T-helper 2 cell treated with Interferon-gamma antibody and Interleukin-4, amounts not matched to agents 5 μg/mL and 100 μg/mL, for 36 hours (primary cell): ENCODE measurements around the gene PTPRN.
"Not testable (repeated sequence)": the region's sequence is repeated elsewhere in the genome, so short reads cannot be mapped to it uniquely, and the experiment has no call there.

Experiments used
- DNase-seq: peaks from one replicate; pipeline ENCODE4 v3.0.0; 2021; ENCODE audit warnings: low spot score
- H3K27ac Mint-ChIP-seq: one replicate; pipeline ENCODE4 v1.8.0; 2021; ENCODE audit warnings: mild to moderate bottlenecking, mixed read lengths
- H3K27me3 Mint-ChIP-seq: one replicate; pipeline ENCODE4 v1.8.0; 2021; ENCODE audit warnings: low read depth, mixed read lengths
- H3K36me3 Mint-ChIP-seq: one replicate; pipeline ENCODE4 v1.8.0; 2021; ENCODE audit warnings: low read depth, mixed read lengths
- H3K4me1 Mint-ChIP-seq: one replicate; pipeline ENCODE4 v1.8.0; 2021; ENCODE audit warnings: low read depth, mixed read lengths
- H3K4me3 Mint-ChIP-seq: one replicate; pipeline ENCODE4 v1.8.0; 2022; ENCODE audit warnings: mild to moderate bottlenecking, moderate library complexity, mixed read lengths
- H3K9me3 Mint-ChIP-seq: one replicate; pipeline ENCODE4 v1.8.0; 2021; ENCODE audit warnings: mixed read lengths

The PTPRN gene

DNA sequence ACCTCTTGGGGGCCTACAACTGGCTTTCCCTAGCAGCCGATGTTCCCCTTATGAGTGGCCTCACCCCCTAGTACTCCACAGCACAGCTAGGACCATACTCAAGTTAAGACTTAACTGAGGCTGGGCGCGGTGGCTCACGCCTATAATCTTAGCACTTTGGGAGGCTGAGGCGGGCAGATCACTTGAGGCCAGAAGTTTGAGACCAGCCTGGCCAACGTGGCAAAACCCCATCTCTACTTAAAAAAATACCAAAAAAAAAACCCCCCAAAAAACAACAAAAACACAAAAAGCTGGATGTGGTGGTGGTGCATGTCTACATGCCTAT, 22.1 kb downstream of the PTPRN start:
- H3K9me3 Mint-ChIP-seq, H3K27me3 Mint-ChIP-seq, H3K4me1 Mint-ChIP-seq, H3K4me3 Mint-ChIP-seq, H3K27ac Mint-ChIP-seq, DNase-seq: not testable (repeated sequence)
- H3K36me3 Mint-ChIP-seq = peaks cover 15% of the 10 kb centered on the region

DNA sequence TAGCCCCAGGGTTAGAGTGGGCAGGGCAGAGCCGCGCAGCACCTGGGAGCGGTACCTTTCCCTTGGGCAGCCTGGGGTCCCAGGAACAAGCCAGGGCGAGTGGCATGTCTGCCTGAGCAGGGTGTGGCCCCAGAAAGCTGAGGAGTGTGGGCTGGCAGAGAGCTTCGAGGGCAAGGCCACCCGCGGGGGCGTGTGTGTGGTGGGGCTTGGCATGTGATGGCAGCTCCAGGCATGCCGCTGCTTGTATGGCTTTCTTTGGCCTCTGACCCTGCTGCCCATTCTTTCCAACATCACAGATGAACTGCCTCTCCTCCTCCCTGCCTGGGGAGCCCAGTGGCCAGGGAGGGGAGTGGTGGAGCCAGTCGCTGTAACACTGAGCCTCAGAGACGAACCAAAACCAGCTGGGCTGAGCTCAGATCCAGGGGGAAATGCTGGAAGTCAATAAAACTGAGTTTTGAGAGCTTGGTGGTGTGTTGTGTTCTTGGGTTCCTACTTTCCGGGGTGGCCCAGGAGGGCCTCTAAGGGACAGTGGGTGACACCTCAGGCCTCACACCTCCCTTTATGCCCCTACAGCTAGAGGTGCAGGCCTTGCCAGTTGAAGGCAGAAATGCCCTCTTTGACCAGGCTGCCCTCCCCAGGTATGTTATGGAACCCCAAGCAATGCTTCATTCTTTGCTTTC, 22.6 kb downstream of the PTPRN start:
- no peak overlapping the region for H3K4me3 Mint-ChIP-seq
- no peak overlapping the region for H3K27ac Mint-ChIP-seq
- H3K4me1 Mint-ChIP-seq = no peaks in the 10 kb centered on the region
- DNase-seq = no peak
- no peaks in the 10 kb centered on the region for H3K27me3 Mint-ChIP-seq
- H3K9me3 Mint-ChIP-seq = no peaks in the 10 kb centered on the region
- peaks cover 15% of the 10 kb centered on the region for H3K36me3 Mint-ChIP-seq

GRCh38 chr2:219285894-219286425, 23.2 kb downstream of the PTPRN start:
- Mint-ChIP-seq H3K27ac (no peak overlapping the region), H3K4me3 (no peak overlapping the region), H3K36me3 (peaks cover 17% of the 10 kb centered on the region), H3K9me3 (no peaks in the 10 kb centered on the region), H3K4me1 (no peaks in the 10 kb centered on the region), H3K27me3 (no peaks in the 10 kb centered on the region)
- no peak for DNase-seq

DNA sequence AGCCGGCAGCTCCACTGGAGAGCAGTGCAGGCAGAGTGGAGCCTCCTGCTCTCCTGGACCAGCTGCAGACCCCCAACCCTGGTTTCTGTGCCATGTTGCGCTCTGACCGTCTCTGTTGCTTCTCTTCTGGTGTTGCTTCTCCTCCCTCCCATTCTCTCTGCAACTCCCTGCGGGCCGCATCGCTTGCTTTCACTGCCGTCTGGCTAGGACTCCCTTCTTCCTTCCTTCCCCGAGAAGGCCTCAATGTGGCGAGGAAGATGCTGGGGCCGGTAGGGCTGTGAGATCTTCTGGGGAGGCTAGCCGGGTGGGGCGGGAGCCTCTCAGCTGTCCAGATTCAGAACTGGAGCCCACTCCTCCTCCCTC, 23.8 kb downstream of the PTPRN start:
- no peak for DNase-seq
- Mint-ChIP-seq H3K4me1 (peaks cover 4% of the 10 kb centered on the region), H3K27ac (no peak overlapping the region), H3K9me3 (no peaks in the 10 kb centered on the region), H3K27me3 (no peaks in the 10 kb centered on the region), H3K36me3 (peaks cover 17% of the 10 kb centered on the region), H3K4me3 (no peak overlapping the region)

DNA sequence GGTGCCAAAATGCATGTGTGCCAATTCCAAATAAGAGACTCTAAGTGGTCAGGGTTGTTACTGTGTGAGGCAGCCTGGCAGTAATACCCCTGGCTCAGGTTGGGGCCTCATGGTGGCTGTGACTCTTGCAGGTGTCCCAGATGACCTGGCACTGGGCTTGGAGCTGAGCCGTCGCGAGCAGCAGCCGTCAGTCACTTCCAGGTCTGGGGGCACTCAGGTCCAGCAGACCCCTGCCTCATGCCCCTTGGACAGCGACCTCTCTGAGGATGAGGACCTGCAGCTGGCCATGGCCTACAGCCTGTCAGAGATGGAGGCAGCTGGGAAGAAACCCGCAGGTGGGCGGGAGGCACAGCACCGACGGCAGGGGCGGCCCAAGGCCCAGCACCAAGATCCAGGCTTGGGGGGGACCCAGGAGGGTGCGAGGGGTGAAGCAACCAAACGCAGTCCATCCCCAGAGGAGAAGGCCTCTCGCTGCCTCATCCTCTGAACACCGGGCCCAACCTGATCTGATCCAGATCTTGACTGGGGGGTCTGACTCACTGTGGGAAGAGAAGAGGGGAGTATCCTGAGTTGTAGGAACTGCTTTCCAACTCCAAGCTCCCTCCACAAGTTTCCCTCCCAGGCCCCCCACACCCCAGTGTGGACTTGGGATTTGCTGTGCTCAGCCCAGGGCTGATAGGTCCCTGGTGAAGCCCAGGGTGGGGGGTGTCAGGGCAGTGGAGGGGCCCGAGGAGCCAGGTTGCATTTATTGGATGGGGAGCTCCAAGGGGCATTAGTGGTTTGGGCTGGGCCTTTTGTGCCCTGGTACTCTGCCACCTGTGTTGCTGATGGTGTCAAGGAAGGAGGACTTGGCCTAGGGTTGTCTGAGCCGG, 24.5 kb downstream of the PTPRN start:
- Mint-ChIP-seq H3K27ac (no peak overlapping the region), H3K4me1 (peaks cover 8% of the 10 kb centered on the region), H3K4me3 (no peak overlapping the region), H3K9me3 (no peaks in the 10 kb centered on the region), H3K27me3 (no peaks in the 10 kb centered on the region), H3K36me3 (peaks cover 17% of the 10 kb centered on the region)
- DNase-seq = no peak

- DNase-seq = no peak
- H3K4me1 Mint-ChIP-seq = peaks cover 20% of the 10 kb centered on the region
Measured at GRCh38 chr2:219282943-219283581, 26.1 kb downstream of the PTPRN start.

DNA sequence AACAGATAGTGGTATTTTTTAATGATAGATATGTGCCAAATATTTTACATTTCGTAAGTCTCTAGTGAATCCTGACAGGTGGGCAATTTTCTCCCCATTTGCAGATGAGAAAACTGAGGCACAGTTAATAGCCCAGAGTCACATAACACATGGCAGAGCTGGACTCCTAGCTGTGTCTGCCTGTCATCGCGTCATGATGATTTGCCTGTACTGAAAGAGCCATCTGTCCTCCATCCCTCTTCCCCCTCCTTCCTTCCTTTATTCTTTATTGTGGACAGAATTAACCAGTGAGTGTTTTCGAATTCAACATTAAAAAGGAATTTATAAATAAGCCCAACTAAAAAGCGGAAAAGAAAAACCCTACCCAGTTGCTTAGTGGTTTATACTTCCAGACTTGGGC, 26.8 kb downstream of the PTPRN start:
- Mint-ChIP-seq H3K36me3 (peaks cover 17% of the 10 kb centered on the region), H3K4me3 (no peak overlapping the region)

More at GRCh38 chr2:219282943-219283581, 26.1 kb downstream of the PTPRN start:
- no peak overlapping the region for H3K4me3 Mint-ChIP-seq
- no peak overlapping the region for H3K27ac Mint-ChIP-seq
- no peaks in the 10 kb centered on the region for H3K27me3 Mint-ChIP-seq
- H3K9me3 Mint-ChIP-seq = no peaks in the 10 kb centered on the region
- peaks cover 17% of the 10 kb centered on the region for H3K36me3 Mint-ChIP-seq

DNA sequence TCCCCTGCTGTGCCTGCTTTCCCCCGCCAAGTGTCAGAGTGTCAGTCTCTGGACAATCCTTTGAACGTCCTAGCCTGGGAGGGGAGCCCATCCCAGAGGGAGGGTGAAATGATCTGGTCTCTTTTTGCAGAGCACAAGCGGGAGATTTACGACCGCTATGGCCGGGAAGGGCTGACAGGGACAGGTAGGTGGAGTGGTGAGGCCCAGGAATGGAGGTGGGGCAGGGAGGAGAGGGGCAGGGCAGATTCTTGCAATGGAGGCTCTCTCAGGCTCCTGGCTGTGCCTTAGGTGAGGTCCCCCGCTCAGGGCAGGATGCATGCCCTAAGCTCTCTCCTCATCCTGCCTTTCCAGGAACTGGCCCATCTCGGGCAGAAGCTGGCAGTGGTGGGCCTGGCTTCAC, 27.6 kb downstream of the PTPRN start:
- peaks cover 17% of the 10 kb centered on the region for H3K36me3 Mint-ChIP-seq
- DNase-seq = no peak
- H3K9me3 Mint-ChIP-seq = no peaks in the 10 kb centered on the region
- peak overlapping the region; percentile 49 for H3K27ac Mint-ChIP-seq
- no peaks in the 10 kb centered on the region for H3K27me3 Mint-ChIP-seq
- peaks cover 29% of the 10 kb centered on the region for H3K4me1 Mint-ChIP-seq
- peak overlapping the region; percentile 12 for H3K4me3 Mint-ChIP-seq

More for the DNA sequence above, 26.8 kb downstream of the PTPRN start:
- no peaks in the 10 kb centered on the region for H3K9me3 Mint-ChIP-seq
- no peak overlapping the region for H3K27ac Mint-ChIP-seq
- H3K4me1 Mint-ChIP-seq = peaks cover 27% of the 10 kb centered on the region
- H3K27me3 Mint-ChIP-seq = no peaks in the 10 kb centered on the region
- DNase-seq = no peak

DNA sequence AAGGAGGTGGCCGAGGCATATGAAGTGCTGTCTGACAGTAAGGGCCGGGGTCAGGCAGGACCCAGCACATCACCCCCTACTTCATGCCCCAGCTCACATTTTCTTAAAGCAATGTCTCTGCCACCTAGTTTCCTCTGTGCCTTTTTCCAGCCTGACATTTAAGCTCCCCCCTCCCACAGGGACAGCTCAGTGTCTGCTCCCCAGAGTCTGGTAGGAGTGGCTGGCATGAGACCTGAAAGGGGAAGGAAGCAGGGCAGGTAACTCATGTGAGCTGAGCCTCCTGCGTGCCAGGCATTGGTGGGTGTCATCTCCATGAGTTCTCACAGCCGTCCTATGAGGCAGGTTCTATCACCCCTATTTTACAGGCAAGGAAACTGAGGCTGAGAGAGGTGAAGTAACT, 28.6 kb downstream of the PTPRN start:
- H3K27me3 Mint-ChIP-seq = no peaks in the 10 kb centered on the region
- H3K4me3 Mint-ChIP-seq = peak overlapping the region; percentile 91
- H3K27ac Mint-ChIP-seq = peak overlapping the region; percentile 97
- no peak for DNase-seq
- H3K36me3 Mint-ChIP-seq = peaks cover 14% of the 10 kb centered on the region
- H3K9me3 Mint-ChIP-seq = no peaks in the 10 kb centered on the region
- peaks cover 29% of the 10 kb centered on the region for H3K4me1 Mint-ChIP-seq

DNA sequence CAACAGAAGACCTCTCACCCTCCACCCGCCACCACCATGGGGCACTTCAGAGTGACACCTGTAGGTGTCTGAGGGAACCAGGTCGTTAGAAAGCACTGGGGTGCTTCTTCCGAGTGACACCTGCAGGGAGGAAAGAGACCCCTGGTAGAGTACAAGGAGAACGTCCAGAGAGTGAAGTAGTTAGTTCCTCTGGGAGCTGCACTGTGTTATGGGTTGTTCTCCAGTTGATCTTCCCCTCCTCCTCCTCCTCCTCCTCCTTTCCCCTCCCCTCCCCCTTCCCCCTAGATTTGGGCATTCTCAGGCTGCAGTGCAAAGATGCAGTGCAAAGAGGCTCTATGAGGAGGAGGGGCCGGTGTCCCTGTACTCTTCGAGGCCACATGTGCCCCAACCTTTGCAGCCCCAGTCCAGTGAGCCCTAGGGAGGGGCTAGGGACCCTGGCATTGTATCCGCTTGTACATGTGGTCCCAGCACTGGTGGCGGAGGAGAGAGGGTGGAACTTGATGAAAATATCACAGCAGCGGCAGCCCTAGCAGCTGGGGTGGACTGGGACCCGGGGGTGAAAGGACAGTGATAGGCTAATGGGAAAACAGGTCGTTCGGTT, 29.2 kb downstream of the PTPRN start:
- H3K36me3 Mint-ChIP-seq = peaks cover 12% of the 10 kb centered on the region
- peaks cover 29% of the 10 kb centered on the region for H3K4me1 Mint-ChIP-seq
- peak overlapping the region; percentile 91 for H3K4me3 Mint-ChIP-seq
- H3K9me3 Mint-ChIP-seq = no peaks in the 10 kb centered on the region
- no peaks in the 10 kb centered on the region for H3K27me3 Mint-ChIP-seq
- H3K27ac Mint-ChIP-seq = peak overlapping the region; percentile 97
- DNase-seq = no peak

- peak; percentile 99 for DNase-seq
- Mint-ChIP-seq H3K27me3 (no peaks in the 10 kb centered on the region), H3K27ac (peak within 1 kb of the TSS; percentile 97), H3K9me3 (no peaks in the 10 kb centered on the region), H3K4me1 (peaks cover 29% of the 10 kb centered on the region), H3K4me3 (peak within 1 kb of the TSS; percentile 91), H3K36me3 (peaks cover 12% of the 10 kb centered on the region)
Measured at GRCh38 chr2:219279151-219279915, 29.9 kb downstream of the PTPRN start, which contains the start of gene DNAJB2. Gene DNAJB2 (plus strand): TSS chr2:219279366. CDS start chr2:219279834, 468 bp downstream.

GRCh38 chr2:219278655-219279150, 30.5 kb downstream of the PTPRN start:
- Mint-ChIP-seq H3K4me1 (peaks cover 29% of the 10 kb centered on the region), H3K27ac (peak overlapping the region; percentile 96), H3K36me3 (peaks cover 10% of the 10 kb centered on the region), H3K9me3 (no peaks in the 10 kb centered on the region), H3K27me3 (no peaks in the 10 kb centered on the region), H3K4me3 (peak overlapping the region; percentile 91)
- DNase-seq = no peak
